ENCODE measurements around the gene THEM4. TPM values are rescaled to one million over a fixed set of nuclear protein-coding genes. Genes with fewer than 3 reads are reported as not detected.

The THEM4 gene
- total and polyA plus RNA-seq, 2 experiments from 2014 or later = 13.4 to 20.4 TPM

- H3K4me3 ChIP-seq = peak overlapping the region; percentile 84
- ATAC-seq = no peak
- H3K4me2 ChIP-seq = peak overlapping the region; percentile 96
- H3K36me3 ChIP-seq (ENCODE audit: insufficient read depth) = no peaks in the 10 kb centered on the region
- H2AFZ ChIP-seq = no peak overlapping the region
- Mint-ChIP-seq H3K27me3 (ENCODE audit: insufficient read depth, low read depth, poor library complexity) (peaks cover 33% of the 10 kb centered on the region), H3K36me3 (ENCODE audit: low read depth) (no peaks in the 10 kb centered on the region), H3K4me3 (peak overlapping the region; percentile 72), H3K27ac (no peak overlapping the region), H3K9me3 (peaks cover 4% of the 10 kb centered on the region; the same call in 2 of the 3 replicates), H3K4me1 (peaks cover 27% of the 10 kb centered on the region)
- TF ChIP-seq CTCF (conservative IDR thresholded peaks at IDR 0.05; ENCODE audit: low read depth in 2 of 2) = no peak
- TF ChIP-seq ETS1 (IDR thresholded peaks at IDR 0.05) = no peak
- no peak for TF ChIP-seq ZNF331 (CRISPR knock-in tag; IDR thresholded peaks at IDR 0.05; ENCODE audit: low read depth)
- TF ChIP-seq ZNF462 (CRISPR knock-in tag; IDR thresholded peaks at IDR 0.05) = no peak
- TF ChIP-seq STAT1 (IDR thresholded peaks at IDR 0.05; ENCODE audit: unreplicated experiment) = no peak
- no peak for TF ChIP-seq EZH2phosphoT487 (IDR thresholded peaks at IDR 0.05; ENCODE audit: unreplicated experiment)
- no peak for TF ChIP-seq JUNB (IDR thresholded peaks at IDR 0.05; ENCODE audit: unreplicated experiment)
- no peak for TF ChIP-seq EZH2 (IDR thresholded peaks at IDR 0.05; ENCODE audit: low read depth, unreplicated experiment)
- no peak for TF ChIP-seq CREB1 (CRISPR knock-in tag; IDR thresholded peaks at IDR 0.05; ENCODE audit: low read depth)
- TF ChIP-seq POLR2AphosphoS5 (IDR thresholded peaks at IDR 0.05; ENCODE audit: low read depth) = no peak
- no peak for TF ChIP-seq ZNF114 (CRISPR knock-in tag; IDR thresholded peaks at IDR 0.05)
- TF ChIP-seq NANOG (IDR thresholded peaks at IDR 0.05; ENCODE audit: borderline replicate concordance) = no peak
- no peak for TF ChIP-seq REST (IDR thresholded peaks at IDR 0.05; ENCODE audit: unreplicated experiment)
- H4K20me1 ChIP-seq (replicated peaks; ENCODE audit: insufficient read depth) = no peaks in the 10 kb centered on the region
- H3K4me1 ChIP-seq (ENCODE audit: insufficient read depth) = peaks cover 21% of the 10 kb centered on the region
- H3F3A ChIP-seq (replicated peaks; ENCODE audit: low read depth) = peaks cover 5% of the 10 kb centered on the region; the same call in 1 of the 2 replicates
- H3K79me2 ChIP-seq (replicated peaks; ENCODE audit: insufficient read depth) = no peaks in the 10 kb centered on the region
- H3K27ac ChIP-seq (ENCODE audit: low read depth) = no peak overlapping the region
- peaks cover 42% of the 10 kb centered on the region for H3K27me3 ChIP-seq (ENCODE audit: insufficient read depth)
- H3K9me2 ChIP-seq (ENCODE audit: insufficient read depth) = no peaks in the 10 kb centered on the region
- no peak for DNase-seq (ENCODE audit: low spot score)
Measured at GRCh38 chr1:151837197-151837596, 72.1 kb downstream of the THEM4 start.
